Activated naive CD8-positive, alpha-beta T cell treated with anti-CD3 and anti-CD28 coated beads, Interleukin-2, amount 50 U/mL, for 24 hours (primary cell): ENCODE results near the gene TMED7.

Experiments used
- ATAC-seq: fragments of 150-1000 bp; cut with Tn5 transposase; one replicate; pipeline ENCODE4 v1.10.0; 2021
- DNase-seq: peaks from one replicate; pipeline ENCODE4 v3.0.0; 2021
- H3K27ac Mint-ChIP-seq: one replicate; pipeline ENCODE4 v1.8.0; 2021; ENCODE audit warnings: mild to moderate bottlenecking, mixed read lengths
- H3K27me3 Mint-ChIP-seq: one replicate; pipeline ENCODE4 v1.8.0; 2021; ENCODE audit warnings: mixed read lengths
- H3K36me3 Mint-ChIP-seq: one replicate; pipeline ENCODE4 v1.8.0; 2021; ENCODE audit warnings: low read depth, mixed read lengths
- H3K4me1 Mint-ChIP-seq: one replicate; pipeline ENCODE4 v1.8.0; 2021; ENCODE audit warnings: mixed read lengths
- H3K4me3 Mint-ChIP-seq: one replicate; pipeline ENCODE4 v1.8.0; 2021; ENCODE audit warnings: mild to moderate bottlenecking, moderate library complexity, mixed read lengths
- H3K9me3 Mint-ChIP-seq: one replicate; pipeline ENCODE4 v1.8.0; 2021; ENCODE audit warnings: mixed read lengths

TMED7 gene

DNA sequence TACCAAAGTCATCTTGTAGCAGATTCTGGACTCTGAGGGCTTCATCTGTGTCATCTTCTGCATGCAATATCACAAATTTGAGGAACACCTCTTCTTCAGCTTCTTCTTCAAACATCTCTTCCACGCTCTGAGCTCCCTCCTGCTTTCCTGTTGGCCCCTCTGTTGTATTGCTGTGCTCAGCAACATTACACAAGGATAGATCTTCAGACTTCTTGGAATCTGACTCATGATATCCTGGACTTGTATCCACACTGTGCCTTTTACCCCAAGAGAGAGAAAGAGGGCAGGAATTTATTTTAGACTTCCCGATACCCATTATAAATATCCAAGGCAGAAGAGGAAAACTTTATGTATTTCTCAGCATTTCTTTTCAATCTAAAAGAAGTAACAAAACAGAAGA lies 44.9 kb downstream of the TMED7 start:
- no peak for ATAC-seq

DNA sequence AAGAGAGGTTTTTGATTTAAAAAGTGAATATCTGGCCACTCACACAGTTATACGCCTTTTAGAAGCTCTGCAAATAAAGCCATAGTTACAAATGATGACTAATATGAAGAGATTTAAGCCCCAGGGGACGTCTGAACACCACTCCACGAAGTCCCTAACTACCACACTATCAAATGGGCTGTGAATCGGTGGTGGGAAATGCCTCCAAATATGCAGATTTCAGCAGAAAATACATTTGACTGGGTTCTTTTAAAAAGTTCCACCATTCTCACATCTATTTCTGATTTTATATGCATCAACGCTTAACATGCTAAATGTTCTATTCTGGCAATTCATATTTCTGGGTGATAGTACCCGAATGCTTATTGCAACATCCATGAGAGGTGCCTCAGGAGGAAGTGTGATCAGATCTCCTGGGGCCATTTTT lies 46.1 kb downstream of the TMED7 start:
- peaks cover 5% of the 10 kb centered on the region for H3K9me3 Mint-ChIP-seq
- ATAC-seq = no peak
- H3K4me3 Mint-ChIP-seq = no peak overlapping the region
- H3K4me1 Mint-ChIP-seq = peaks cover 7% of the 10 kb centered on the region
- peaks cover 2% of the 10 kb centered on the region for H3K36me3 Mint-ChIP-seq
- H3K27ac Mint-ChIP-seq = no peak overlapping the region
- DNase-seq = no peak
- no peaks in the 10 kb centered on the region for H3K27me3 Mint-ChIP-seq

More for the DNA sequence above, 44.9 kb downstream of the TMED7 start:
- Mint-ChIP-seq H3K4me3 (no peak overlapping the region), H3K9me3 (peaks cover 5% of the 10 kb centered on the region), H3K36me3 (peaks cover 2% of the 10 kb centered on the region), H3K27me3 (no peaks in the 10 kb centered on the region), H3K4me1 (peaks cover 7% of the 10 kb centered on the region), H3K27ac (no peak overlapping the region)
- DNase-seq = no peak

DNA sequence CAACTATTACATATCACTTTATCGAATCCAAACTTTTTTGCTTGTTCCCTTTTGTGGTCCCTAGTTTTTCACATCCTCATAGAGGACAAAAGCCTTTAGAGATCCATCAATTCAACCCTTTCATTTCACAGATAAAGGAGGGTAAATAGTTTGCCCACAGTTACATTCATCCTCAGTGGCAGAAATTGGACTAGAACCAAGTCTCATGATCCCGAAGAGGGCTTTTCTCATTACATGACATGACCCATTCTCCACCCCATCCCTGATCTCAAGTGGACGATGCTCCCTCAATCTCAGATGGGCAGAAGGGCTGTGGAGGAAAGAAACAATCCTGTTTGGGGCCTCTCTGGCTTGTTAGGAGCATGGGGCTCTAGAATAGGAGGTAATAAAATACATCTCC lies 46.6 kb downstream of the TMED7 start:
- DNase-seq (no peak), ATAC-seq (no peak)
- peaks cover 9% of the 10 kb centered on the region for H3K4me1 Mint-ChIP-seq
- no peaks in the 10 kb centered on the region for H3K27me3 Mint-ChIP-seq
- H3K9me3 Mint-ChIP-seq = peaks cover 5% of the 10 kb centered on the region
- H3K36me3 Mint-ChIP-seq = peaks cover 2% of the 10 kb centered on the region
- H3K4me3 Mint-ChIP-seq = no peak overlapping the region
- no peak overlapping the region for H3K27ac Mint-ChIP-seq

DNA sequence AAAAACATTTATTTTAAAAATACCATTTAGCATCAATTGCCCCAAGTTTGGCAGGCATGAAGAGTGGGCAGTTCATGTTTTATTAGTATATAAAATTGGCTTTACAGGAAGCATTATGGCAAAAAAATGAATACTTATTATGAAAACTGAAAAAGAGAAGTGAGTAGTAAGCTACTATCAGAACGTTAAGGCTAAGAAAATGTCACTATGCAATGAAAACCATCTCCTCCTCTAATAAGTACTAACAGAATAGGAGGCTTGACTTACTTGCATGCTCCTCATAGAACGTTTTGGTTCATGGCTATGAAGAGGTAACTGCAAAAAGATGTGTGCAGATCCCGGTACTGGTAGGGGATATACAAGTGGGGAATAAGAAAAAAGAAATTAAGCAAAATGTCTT lies 47.2 kb downstream of the TMED7 start:
- no peak overlapping the region for H3K4me3 Mint-ChIP-seq
- H3K4me1 Mint-ChIP-seq = peaks cover 9% of the 10 kb centered on the region
- peaks cover 2% of the 10 kb centered on the region for H3K36me3 Mint-ChIP-seq
- peaks cover 5% of the 10 kb centered on the region for H3K9me3 Mint-ChIP-seq
- H3K27me3 Mint-ChIP-seq = no peaks in the 10 kb centered on the region
- DNase-seq (no peak), ATAC-seq (no peak)
- no peak overlapping the region for H3K27ac Mint-ChIP-seq

DNA sequence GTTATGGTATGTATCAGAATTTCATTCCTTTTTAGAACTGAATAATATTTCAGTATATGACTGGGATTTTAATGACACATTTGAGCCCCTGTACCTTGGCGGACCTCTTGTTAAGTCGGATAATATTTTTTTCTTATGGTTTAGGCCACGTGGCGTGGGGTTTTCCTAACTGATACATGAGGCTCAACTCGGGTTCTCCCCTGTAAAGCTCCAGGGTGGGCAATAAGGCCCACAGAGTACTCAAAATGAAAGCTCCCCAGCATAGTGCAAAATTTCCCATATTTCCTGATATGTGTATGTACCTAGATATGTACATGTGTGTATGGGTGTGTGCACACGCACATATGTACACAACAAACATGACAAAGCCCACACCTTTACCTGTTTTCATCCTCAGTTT lies 48.1 kb downstream of the TMED7 start:
- H3K4me3 Mint-ChIP-seq = no peak overlapping the region
- H3K27ac Mint-ChIP-seq = peak overlapping the region; percentile 40
- peaks cover 9% of the 10 kb centered on the region for H3K4me1 Mint-ChIP-seq
- H3K27me3 Mint-ChIP-seq = no peaks in the 10 kb centered on the region
- ATAC-seq (peak; percentile 20), DNase-seq (no peak)
- H3K36me3 Mint-ChIP-seq = peaks cover 2% of the 10 kb centered on the region
- peaks cover 5% of the 10 kb centered on the region for H3K9me3 Mint-ChIP-seq

DNA sequence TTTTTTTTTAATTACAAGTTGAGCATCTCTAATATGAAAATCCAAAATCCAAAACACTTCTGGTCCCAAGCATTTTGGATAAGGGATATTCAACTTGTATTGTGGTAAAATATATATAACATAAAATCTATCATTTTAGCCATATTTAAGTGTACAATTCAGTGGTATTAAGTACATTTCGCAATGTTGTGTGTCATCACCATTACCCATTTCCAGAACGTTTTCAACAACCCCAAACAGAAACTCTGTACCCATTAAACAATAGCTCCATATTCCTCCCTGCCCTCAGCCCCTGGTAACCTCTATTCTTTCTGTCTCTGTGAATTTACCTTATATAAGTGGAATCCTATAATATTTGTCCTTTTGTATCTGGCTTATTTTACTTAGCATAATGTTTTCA lies 48.5 kb downstream of the TMED7 start:
- H3K4me1 Mint-ChIP-seq = peaks cover 9% of the 10 kb centered on the region
- H3K27me3 Mint-ChIP-seq = peaks cover 3% of the 10 kb centered on the region
- peaks cover 5% of the 10 kb centered on the region for H3K9me3 Mint-ChIP-seq

DNA sequence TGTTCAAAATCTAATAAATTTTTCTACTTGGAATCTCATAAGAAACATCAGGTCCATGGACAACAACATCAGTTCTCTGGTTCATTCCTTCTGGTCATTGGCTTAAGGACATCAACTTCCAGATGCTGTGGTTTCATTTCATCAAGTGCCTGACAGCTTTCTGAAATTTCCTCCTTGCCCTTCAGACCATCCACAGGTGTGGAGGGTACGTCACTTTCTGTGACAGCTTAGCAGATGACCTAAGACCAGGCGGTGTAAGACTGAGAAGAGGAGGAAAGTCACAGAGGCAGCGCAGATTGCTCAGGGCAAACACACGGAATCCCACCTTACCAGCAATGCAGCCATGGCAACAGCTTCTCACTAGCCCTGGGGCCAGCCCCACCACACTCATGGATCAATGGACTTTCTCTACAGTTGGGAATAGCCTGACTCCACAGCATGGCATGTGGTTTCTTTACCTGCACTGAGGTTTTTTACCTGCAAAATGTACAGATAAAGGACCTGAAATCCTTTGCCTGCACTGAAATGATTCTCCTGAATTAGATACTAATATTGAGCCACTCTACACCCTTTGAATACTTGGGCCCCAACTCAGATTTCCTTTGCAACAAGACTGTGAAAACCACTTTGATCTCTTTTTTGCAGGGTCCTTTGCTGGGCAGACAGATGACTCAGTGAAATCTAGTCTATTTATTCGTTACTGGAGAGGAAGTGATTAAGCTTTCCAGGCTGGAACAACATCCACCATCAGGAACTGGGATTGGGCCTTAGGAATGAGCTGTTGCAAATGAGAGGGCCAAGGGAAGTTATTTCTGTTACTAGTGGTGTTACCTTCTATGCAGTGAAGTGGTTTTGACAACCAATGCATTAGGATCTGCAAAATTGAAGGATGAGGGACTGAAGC lies 50.4 kb downstream of the TMED7 start:
- no peak overlapping the region for H3K27ac Mint-ChIP-seq

More for the DNA sequence above, 48.5 kb downstream of the TMED7 start:
- ATAC-seq (no peak), DNase-seq (no peak)
- Mint-ChIP-seq H3K36me3 (peaks cover 2% of the 10 kb centered on the region), H3K4me3 (no peak overlapping the region), H3K27ac (peak overlapping the region; percentile 40)

DNA sequence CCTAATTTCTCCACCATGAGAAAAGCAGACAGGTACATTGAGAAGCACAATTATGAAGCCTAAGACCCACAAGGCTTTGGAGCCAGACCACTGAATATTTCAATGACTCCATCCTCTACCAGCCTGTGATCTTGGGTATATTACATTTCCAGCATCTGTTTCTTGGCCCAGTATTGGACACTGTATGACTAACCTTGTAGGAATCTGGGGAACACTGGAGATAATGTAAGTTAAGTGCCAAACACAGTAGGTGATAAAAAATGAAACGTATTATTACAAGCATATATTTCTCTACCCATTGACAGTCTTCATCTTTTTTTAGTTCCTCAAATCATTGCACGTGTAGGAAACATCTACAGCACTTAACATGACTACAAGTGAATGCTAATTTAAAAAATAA lies 52.7 kb downstream of the TMED7 start:
- no peak for DNase-seq
- Mint-ChIP-seq H3K4me3 (no peak overlapping the region), H3K27me3 (peaks cover 4% of the 10 kb centered on the region), H3K4me1 (peaks cover 4% of the 10 kb centered on the region), H3K36me3 (peaks cover 2% of the 10 kb centered on the region), H3K9me3 (peaks cover 5% of the 10 kb centered on the region), H3K27ac (no peak overlapping the region)
- ATAC-seq = no peak

More for the DNA sequence above, 50.4 kb downstream of the TMED7 start:
- Mint-ChIP-seq H3K27me3 (peaks cover 4% of the 10 kb centered on the region), H3K4me1 (peaks cover 9% of the 10 kb centered on the region), H3K4me3 (no peak overlapping the region), H3K9me3 (peaks cover 5% of the 10 kb centered on the region), H3K36me3 (peaks cover 2% of the 10 kb centered on the region)
- ATAC-seq (no peak), DNase-seq (no peak)

DNA sequence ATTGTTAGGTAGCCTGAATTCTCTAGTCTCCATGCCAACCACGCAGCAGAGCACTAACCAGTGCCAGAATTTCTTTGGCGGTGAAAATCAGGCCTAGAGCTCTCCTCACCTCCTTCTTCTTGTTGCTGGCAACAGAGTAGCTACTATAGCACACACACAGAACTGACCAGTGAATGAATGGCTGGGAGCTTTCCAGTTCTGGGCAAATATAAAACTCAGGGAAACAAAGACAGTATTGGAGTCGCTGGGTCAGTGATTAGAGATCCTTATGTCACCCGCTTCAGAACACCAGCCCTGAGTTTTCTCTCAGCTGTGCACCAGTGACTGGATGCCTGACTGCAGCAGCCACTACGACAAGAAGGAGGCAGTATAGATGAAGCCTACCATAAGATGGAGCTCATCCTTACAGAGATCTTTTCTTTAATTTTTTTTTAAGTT lies 54.4 kb downstream of the TMED7 start:
- no peak for DNase-seq
- Mint-ChIP-seq H3K9me3 (no peaks in the 10 kb centered on the region), H3K4me1 (peaks cover 2% of the 10 kb centered on the region), H3K4me3 (no peak overlapping the region), H3K36me3 (no peaks in the 10 kb centered on the region), H3K27ac (no peak overlapping the region), H3K27me3 (peaks cover 4% of the 10 kb centered on the region)
- no peak for ATAC-seq

DNA sequence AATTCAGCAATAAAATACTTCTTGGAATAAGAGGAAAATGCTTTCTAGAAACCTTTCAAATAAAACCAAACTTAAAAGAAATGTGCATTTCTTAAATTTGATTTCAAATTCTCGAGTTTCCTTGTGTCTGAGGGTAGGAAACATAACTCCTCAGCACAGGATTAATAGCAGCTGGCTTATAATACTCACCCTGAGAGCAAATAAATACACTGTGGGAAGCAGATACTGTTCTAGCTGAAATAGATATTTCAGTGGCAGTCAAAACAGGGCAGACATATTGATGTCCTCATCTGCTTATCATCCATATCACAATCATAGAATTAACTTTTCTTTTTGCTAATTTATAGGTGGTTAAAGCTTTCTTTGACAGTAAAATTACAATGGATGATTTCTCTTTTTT lies 57.2 kb downstream of the TMED7 start:
- H3K9me3 Mint-ChIP-seq = no peaks in the 10 kb centered on the region
- peaks cover 5% of the 10 kb centered on the region for H3K27me3 Mint-ChIP-seq
- ATAC-seq (no peak), DNase-seq (no peak)
- no peak overlapping the region for H3K27ac Mint-ChIP-seq
- H3K36me3 Mint-ChIP-seq = no peaks in the 10 kb centered on the region
- H3K4me3 Mint-ChIP-seq = no peak overlapping the region
- H3K4me1 Mint-ChIP-seq = no peaks in the 10 kb centered on the region

DNA sequence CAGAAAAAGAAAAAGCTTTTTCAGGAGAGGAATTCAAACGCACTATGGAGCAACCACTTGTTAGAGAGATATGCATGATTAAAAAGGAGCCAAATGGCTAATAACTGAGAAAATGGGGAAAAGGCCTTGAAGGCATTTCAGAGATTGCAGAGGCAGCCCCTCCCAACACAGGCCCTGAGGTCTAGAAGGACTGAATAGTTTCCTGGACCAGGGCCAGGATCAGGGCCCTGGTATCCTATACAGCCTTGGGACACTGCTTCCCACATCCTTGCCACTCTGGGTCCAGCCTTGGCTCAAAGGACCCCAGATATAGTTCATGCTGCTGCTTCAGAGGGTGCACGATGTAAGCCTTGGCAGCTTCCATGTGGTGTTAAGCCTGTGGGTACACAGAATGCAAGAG lies 60.6 kb downstream of the TMED7 start:
- Mint-ChIP-seq H3K4me1 (no peaks in the 10 kb centered on the region), H3K27me3 (peaks cover 10% of the 10 kb centered on the region), H3K4me3 (no peak overlapping the region), H3K9me3 (no peaks in the 10 kb centered on the region), H3K36me3 (no peaks in the 10 kb centered on the region), H3K27ac (no peak overlapping the region)
- DNase-seq (no peak), ATAC-seq (no peak)
